PC-9 (cell line): ENCODE data around the gene HIBADH. TPM values are rescaled to one million over a fixed set of nuclear protein-coding genes. Genes with fewer than 3 reads are reported as not detected.

Experiments used
- BruUV-seq: library from RNA; stranded (reverse); fragments of 400-500 nt; replicated peaks from 2 replicates; lab custom pipeline; 2021; lab: Mats Ljungman, UMichigan
- CTCF ChIA-PET: fragments of 300-600 bp; sonication (Branson Sonifier 250); formaldehyde crosslinking; loops from one replicate; lab custom pipeline; 2022; ENCODE audit warnings: antibody characterized with exemption; lab: Charles Lee
- POLR2A ChIA-PET: fragments of 300-600 bp; sonication (Branson Sonifier 250); formaldehyde crosslinking; loops from one replicate; lab custom pipeline; 2022; ENCODE audit warnings: antibody characterized with exemption; ENCODE audit not compliant: unreplicated experiment; lab: Charles Lee
- DNase-seq, 2 experiments: peaks; one replicate each; pipeline versions ENCODE4 v3.0.0 to v3.0.0-alpha.2; 2015 to 2022; ENCODE audit warnings: mixed read lengths in 1 of 2
- H2AFZ ChIP-seq: fragments of 200-600 bp; sonication (generic); 2 replicates; pipeline ENCODE4 v1.8.1; 2017; ENCODE audit warnings: antibody characterized with exemption
- H3F3A ChIP-seq: fragments of 200-600 bp; sonication (generic); 2 replicates; pipeline ENCODE4 v1.8.1; 2017; ENCODE audit warnings: antibody characterized with exemption, mild to moderate bottlenecking, low read depth; ENCODE audit not compliant: insufficient read depth
- H3K27ac ChIP-seq: fragments of 200-600 bp; sonication (generic); 2 replicates; pipeline ENCODE4 v1.6.1; 2016; ENCODE audit warnings: mixed run types
- H3K27me3 ChIP-seq: fragments of 200-600 bp; sonication (generic); 2 replicates; pipeline ENCODE4 v1.6.1; 2016; ENCODE audit warnings: low read depth, mixed run types; ENCODE audit not compliant: insufficient read depth
- H3K36me3 ChIP-seq: fragments of 200-600 bp; sonication (generic); 2 replicates; pipeline ENCODE4 v1.6.1; 2016; ENCODE audit warnings: low read depth, mixed run types
- H3K4me1 ChIP-seq: fragments of 200-600 bp; sonication (generic); replicated peaks from 2 replicates; pipeline ENCODE4 v1.6.1; 2016; ENCODE audit warnings: mixed run types; ENCODE audit not compliant: insufficient read depth
- H3K4me2 ChIP-seq: fragments of 200-600 bp; sonication (generic); 2 replicates; pipeline ENCODE4 v1.6.1; 2017; ENCODE audit warnings: mixed run types
- H3K4me3 ChIP-seq: fragments of 200-600 bp; sonication (generic); 2 replicates; pipeline ENCODE4 v1.6.1; 2016; ENCODE audit warnings: mixed run types
- H3K79me2 ChIP-seq: fragments of 200-600 bp; sonication (generic); 2 replicates; pipeline ENCODE4 v1.6.1; 2017; ENCODE audit warnings: low read depth, mixed run types
- H3K9me2 ChIP-seq: fragments of 200-600 bp; sonication (generic); 2 replicates; pipeline ENCODE4 v1.8.1; 2017; ENCODE audit warnings: mild to moderate bottlenecking; ENCODE audit not compliant: insufficient read depth
- H3K9me3 ChIP-seq: fragments of 200-600 bp; sonication (generic); 2 replicates; pipeline ENCODE4 v1.8.1; 2016; ENCODE audit warnings: low read depth; ENCODE audit not compliant: insufficient read depth
- H4K20me1 ChIP-seq: fragments of 200-600 bp; sonication (generic); 2 replicates; pipeline ENCODE4 v1.8.1; 2017; ENCODE audit not compliant: insufficient read depth
- EZH2 ChIP-seq: fragments of 200-600 bp; sonication (generic); IDR thresholded peaks from 2 replicates; pipeline ENCODE4 v1.8.0; 2017; ENCODE audit warnings: antibody characterized with exemption, low read depth
- intact Hi-C: fragments of 100-400 bp; cut with micrococcal nuclease; formaldehyde crosslinking; loops from one replicate; pipeline ENCODE4 v1.10.0; 2022; ENCODE audit not compliant: unreplicated experiment
- total RNA-seq: library from RNA; stranded (reverse); gene quantifications from 2 replicates; pipeline ENCODE4 v1.2.3, GENCODE V29; 2021
- TF ChIP-seq, protein P1 (sequence below): fragments of 200-600 bp; sonication (generic); conservative IDR thresholded peaks from 2 replicates; pipeline ENCODE4 v1.6.1; 2017; ENCODE audit warnings: mixed run types, antibody characterized with exemption, mild to moderate bottlenecking, moderate library complexity

The HIBADH gene
- total RNA-seq, 1 experiment from 2014 or later: 73.9 TPM

DNA sequence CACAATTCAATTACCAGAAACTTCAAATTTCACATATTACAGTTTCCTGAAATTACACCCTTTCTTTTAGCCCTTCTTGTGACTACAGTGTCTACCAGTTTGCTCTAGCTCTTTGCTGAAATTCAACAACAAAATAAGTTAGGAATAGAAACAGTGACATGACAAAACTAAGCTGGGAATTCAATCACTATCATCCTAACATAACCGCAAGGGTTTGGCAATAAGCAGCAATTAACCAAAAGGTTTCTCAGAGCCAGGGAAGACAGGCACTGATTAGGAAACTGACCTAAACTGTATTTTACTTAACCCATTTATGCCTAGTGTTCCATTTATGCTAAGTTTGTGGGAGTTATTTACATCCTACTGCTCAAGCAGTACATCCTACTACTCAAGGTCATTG, 31.3 kb downstream of the HIBADH start:
- BruUV-seq: no TSS peak
- Histone ChIP-seq H3K27ac (no peak overlapping the region), H3K4me1 (no peaks in the 10 kb centered on the region), H3F3A (no peaks in the 10 kb centered on the region), H3K4me3 (no peak overlapping the region), H3K36me3 (peaks cover 36% of the 10 kb centered on the region), H3K27me3 (no peaks in the 10 kb centered on the region), H3K9me3 (no peaks in the 10 kb centered on the region), H3K79me2 (no peaks in the 10 kb centered on the region), H4K20me1 (no peaks in the 10 kb centered on the region), H2AFZ (no peak overlapping the region), H3K4me2 (no peak overlapping the region), H3K9me2 (no peaks in the 10 kb centered on the region)
- ChIA-PET POLR2A (no interaction called here), CTCF (no interaction called here)
- intact Hi-C loops: no loop called here
- no peak for DNase-seq
- TF ChIP-seq, protein P1, sequence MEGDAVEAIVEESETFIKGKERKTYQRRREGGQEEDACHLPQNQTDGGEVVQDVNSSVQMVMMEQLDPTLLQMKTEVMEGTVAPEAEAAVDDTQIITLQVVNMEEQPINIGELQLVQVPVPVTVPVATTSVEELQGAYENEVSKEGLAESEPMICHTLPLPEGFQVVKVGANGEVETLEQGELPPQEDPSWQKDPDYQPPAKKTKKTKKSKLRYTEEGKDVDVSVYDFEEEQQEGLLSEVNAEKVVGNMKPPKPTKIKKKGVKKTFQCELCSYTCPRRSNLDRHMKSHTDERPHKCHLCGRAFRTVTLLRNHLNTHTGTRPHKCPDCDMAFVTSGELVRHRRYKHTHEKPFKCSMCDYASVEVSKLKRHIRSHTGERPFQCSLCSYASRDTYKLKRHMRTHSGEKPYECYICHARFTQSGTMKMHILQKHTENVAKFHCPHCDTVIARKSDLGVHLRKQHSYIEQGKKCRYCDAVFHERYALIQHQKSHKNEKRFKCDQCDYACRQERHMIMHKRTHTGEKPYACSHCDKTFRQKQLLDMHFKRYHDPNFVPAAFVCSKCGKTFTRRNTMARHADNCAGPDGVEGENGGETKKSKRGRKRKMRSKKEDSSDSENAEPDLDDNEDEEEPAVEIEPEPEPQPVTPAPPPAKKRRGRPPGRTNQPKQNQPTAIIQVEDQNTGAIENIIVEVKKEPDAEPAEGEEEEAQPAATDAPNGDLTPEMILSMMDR: no peak
- TF ChIP-seq EZH2: no peak

DNA sequence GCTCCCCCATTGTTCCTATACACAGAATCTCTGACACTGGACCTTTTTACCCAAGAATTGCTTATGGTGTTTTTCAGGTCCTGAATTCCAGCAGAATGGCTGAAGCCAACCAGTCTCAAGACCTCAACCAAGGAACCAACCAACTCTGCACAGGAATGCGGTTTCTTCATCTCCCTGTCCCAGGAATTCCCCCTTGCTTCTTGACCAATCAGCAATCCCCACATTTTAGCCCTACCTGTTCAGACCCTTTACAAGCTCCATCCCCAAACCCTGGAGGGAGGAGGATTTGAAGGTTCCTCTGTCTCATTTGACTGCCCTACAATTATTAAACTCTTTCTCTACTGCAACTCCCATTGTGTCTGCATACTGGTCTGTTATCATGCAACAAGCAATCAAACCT, 35.5 kb downstream of the HIBADH start:
- POLR2A ChIA-PET: no interaction called here
- CTCF ChIA-PET: no interaction called here
- peaks cover 43% of the 10 kb centered on the region for H3K36me3 ChIP-seq

DNA sequence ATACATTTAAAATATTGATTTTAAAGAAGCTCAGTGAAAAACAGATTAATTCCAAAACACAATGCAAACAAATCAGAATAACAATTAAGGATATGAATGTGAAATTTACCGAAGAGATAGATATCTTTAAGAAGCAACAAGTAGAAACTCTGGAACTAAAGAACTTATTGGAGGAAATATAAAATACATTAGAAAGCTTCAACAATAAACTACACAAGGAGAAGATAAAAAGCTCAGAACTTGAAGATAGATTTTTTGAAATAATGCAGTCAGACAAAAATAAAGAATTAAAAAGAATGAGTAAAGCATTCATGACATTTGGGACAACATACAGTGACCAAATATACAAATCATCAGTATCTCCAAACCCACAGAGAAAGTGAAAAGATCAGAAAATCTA, 43.2 kb downstream of the HIBADH start:
- intact Hi-C loops: no loop called here
- no peaks in the 10 kb centered on the region for H3F3A ChIP-seq
- no peaks in the 10 kb centered on the region for H4K20me1 ChIP-seq
- peaks cover 22% of the 10 kb centered on the region; the same call in 1 of the 2 replicates for H3K36me3 ChIP-seq
- H3K27me3 ChIP-seq: no peaks in the 10 kb centered on the region
- POLR2A ChIA-PET: no interaction called here
- H3K4me2 ChIP-seq: no peak overlapping the region
- no TSS peak for BruUV-seq
- no peak overlapping the region for H2AFZ ChIP-seq
- peaks cover 31% of the 10 kb centered on the region for H3K9me3 ChIP-seq
- no peaks in the 10 kb centered on the region for H3K9me2 ChIP-seq
- H3K4me1 ChIP-seq: no peaks in the 10 kb centered on the region
- CTCF ChIA-PET: no interaction called here
- H3K27ac ChIP-seq: no peak overlapping the region
- no peaks in the 10 kb centered on the region for H3K79me2 ChIP-seq
- no peak for DNase-seq
- no peak for TF ChIP-seq EZH2
- TF ChIP-seq, protein P1: no peak
- H3K4me3 ChIP-seq: no peak overlapping the region

More for the DNA sequence above, 35.5 kb downstream of the HIBADH start:
- Histone ChIP-seq H3F3A (no peaks in the 10 kb centered on the region), H2AFZ (no peak overlapping the region), H4K20me1 (no peaks in the 10 kb centered on the region), H3K9me3 (no peaks in the 10 kb centered on the region), H3K79me2 (no peaks in the 10 kb centered on the region), H3K4me3 (no peak overlapping the region), H3K4me2 (no peak overlapping the region), H3K27me3 (no peaks in the 10 kb centered on the region), H3K27ac (no peak overlapping the region), H3K9me2 (no peaks in the 10 kb centered on the region), H3K4me1 (no peaks in the 10 kb centered on the region)
- no peak for TF ChIP-seq EZH2
- TF ChIP-seq, protein P1: no peak
- intact Hi-C loops: no loop called here
- no TSS peak for BruUV-seq
- DNase-seq: no peak
